ENCODE measurements around the gene CCDC152. TPM values are rescaled to one million over a fixed set of nuclear protein-coding genes. Genes with fewer than 3 reads are reported as not detected.
"Not testable (repeated sequence)": the region's sequence is repeated elsewhere in the genome, so short reads cannot be mapped to it uniquely, and the experiment has no call there.

CCDC152 gene
- total RNA-seq, 1 experiment from 2014 or later = not detected

DNA sequence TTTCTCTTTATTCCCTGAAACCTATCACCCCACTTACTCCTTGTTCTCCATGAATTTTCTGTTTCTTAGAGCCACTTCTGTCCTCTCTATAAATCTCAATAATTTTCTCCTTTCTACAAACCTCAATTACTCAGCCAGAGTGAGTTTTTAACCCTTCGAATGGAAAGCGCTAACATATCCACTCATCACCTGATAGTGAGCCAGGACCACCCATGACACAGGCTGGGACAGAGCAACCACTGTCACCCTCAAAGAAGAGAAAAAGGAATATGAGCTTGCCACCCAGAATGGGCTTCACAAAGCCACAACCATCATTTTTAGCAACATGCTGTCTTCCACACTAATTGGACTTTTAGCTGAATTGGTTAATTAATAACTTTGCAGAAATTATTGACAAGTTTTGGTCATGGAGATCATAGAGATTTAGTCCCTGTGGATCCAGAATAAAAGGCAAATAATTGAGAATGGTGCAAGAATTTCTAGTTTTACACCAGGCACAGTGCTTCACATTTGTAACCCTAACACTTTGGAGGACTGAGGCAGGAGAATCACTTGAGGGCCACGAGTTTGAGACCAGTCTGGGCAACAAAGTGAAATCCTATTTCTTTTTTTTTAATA is 87.2 kb downstream of the CCDC152 start:
- Histone ChIP-seq H3K9me2 (replicated peaks; ENCODE audit: low read length) (no peaks in the 10 kb centered on the region), H2AFZ (ENCODE audit: low read length) (no peak overlapping the region), H3K9ac (ENCODE audit: low read length) (no peak overlapping the region), H3K4me3 (ENCODE audit: low read length) (no peak overlapping the region), H3K4me2 (ENCODE audit: low read length) (no peak overlapping the region), H3K79me2 (ENCODE audit: low read length) (no peaks in the 10 kb centered on the region), H3K36me3 (ENCODE audit: low read depth, low read length) (no peaks in the 10 kb centered on the region), H3K27ac (ENCODE audit: low read length) (no peak overlapping the region), H3K4me1 (ENCODE audit: insufficient read depth, low read length) (no peaks in the 10 kb centered on the region), H3K9me3 (ENCODE audit: low read length) (no peaks in the 10 kb centered on the region), H3F3A (ENCODE audit: low read length, unreplicated experiment) (no peaks in the 10 kb centered on the region), H4K20me1 (ENCODE audit: low read length) (no peaks in the 10 kb centered on the region), H3K27me3 (ENCODE audit: low read length) (no peaks in the 10 kb centered on the region)
- BruUV-seq (replicated peaks) = no TSS peak
- TF ChIP-seq, protein P1, sequence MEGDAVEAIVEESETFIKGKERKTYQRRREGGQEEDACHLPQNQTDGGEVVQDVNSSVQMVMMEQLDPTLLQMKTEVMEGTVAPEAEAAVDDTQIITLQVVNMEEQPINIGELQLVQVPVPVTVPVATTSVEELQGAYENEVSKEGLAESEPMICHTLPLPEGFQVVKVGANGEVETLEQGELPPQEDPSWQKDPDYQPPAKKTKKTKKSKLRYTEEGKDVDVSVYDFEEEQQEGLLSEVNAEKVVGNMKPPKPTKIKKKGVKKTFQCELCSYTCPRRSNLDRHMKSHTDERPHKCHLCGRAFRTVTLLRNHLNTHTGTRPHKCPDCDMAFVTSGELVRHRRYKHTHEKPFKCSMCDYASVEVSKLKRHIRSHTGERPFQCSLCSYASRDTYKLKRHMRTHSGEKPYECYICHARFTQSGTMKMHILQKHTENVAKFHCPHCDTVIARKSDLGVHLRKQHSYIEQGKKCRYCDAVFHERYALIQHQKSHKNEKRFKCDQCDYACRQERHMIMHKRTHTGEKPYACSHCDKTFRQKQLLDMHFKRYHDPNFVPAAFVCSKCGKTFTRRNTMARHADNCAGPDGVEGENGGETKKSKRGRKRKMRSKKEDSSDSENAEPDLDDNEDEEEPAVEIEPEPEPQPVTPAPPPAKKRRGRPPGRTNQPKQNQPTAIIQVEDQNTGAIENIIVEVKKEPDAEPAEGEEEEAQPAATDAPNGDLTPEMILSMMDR (conservative IDR thresholded peaks at IDR 0.05; ENCODE audit: low read depth, low read length) = no peak
- no peak for TF ChIP-seq EZH2 (IDR thresholded peaks at IDR 0.05; ENCODE audit: low read length, unreplicated experiment)
- TF ChIP-seq EZH2phosphoT487 (IDR thresholded peaks at IDR 0.05; ENCODE audit: borderline replicate concordance, low read length) = no peak
- CTCF ChIA-PET = no interaction called here
- POLR2A ChIA-PET (ENCODE audit: unreplicated experiment) = no interaction called here
- intact Hi-C loops (cut with micrococcal nuclease) = no loop called here
- ATAC-seq (no peak), DNase-seq (no peak)

DNA sequence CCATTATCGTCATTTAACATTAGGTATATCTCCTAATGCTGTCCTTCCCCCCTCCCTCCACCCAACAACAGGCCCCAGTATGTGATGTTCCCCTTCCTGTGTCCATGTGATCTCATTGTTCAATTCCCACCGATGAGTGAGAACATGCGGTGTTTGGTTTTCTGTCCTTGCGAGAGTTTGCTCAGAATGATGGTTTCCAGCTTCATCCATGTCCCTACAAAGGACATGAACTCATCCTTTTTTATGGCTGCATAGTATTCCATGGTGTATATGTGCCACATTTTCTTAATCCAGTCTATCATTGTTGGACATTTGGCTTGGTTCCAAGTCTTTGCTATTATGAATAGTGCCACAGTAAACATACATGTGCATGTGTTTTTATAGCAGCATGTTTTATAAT is 87.8 kb downstream of the CCDC152 start:
- H3K9me2 ChIP-seq (replicated peaks; ENCODE audit: low read length); H4K20me1 ChIP-seq (ENCODE audit: low read length); H3K9me3 ChIP-seq (ENCODE audit: low read length); H3K36me3 ChIP-seq (ENCODE audit: low read depth, low read length); H3K4me1 ChIP-seq (ENCODE audit: insufficient read depth, low read length); H3K27me3 ChIP-seq (ENCODE audit: low read length); POLR2A ChIA-PET (ENCODE audit: unreplicated experiment); H3K27ac ChIP-seq (ENCODE audit: low read length); H3F3A ChIP-seq (ENCODE audit: low read length, unreplicated experiment); ATAC-seq; BruUV-seq (replicated peaks); H3K79me2 ChIP-seq (ENCODE audit: low read length); H3K4me2 ChIP-seq (ENCODE audit: low read length); H2AFZ ChIP-seq (ENCODE audit: low read length); H3K4me3 ChIP-seq (ENCODE audit: low read length); DNase-seq; CTCF ChIA-PET; intact Hi-C loops (cut with micrococcal nuclease); H3K9ac ChIP-seq (ENCODE audit: low read length): not testable (repeated sequence)

DNA sequence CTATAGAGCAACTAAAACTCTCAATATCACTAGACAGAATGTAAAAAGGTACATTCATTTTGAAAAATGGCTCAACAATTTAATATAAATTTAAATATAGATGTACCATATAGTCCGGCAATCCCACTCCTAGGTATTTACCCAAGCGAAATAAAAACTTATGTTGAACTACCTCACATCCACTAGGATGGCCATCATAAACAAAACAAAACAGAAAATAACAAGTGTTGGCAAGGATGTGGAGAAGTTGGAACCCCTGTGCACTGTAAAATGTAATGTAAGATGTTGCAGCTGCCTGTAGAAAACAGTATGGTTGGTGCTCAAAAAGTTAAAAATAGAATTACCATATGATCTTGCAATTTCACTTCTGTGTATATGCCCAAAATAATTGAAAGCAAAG is 91.9 kb downstream of the CCDC152 start:
- no TSS peak for BruUV-seq (replicated peaks)
- H3F3A ChIP-seq (ENCODE audit: low read length, unreplicated experiment) = no peaks in the 10 kb centered on the region
- intact Hi-C loops (cut with micrococcal nuclease) = no loop called here
- H3K4me3 ChIP-seq (ENCODE audit: low read length) = no peak overlapping the region
- H3K4me2 ChIP-seq (ENCODE audit: low read length) = no peak overlapping the region
- no peak overlapping the region for H2AFZ ChIP-seq (ENCODE audit: low read length)
- H3K27me3 ChIP-seq (ENCODE audit: low read length) = no peaks in the 10 kb centered on the region
- H3K27ac ChIP-seq (ENCODE audit: low read length) = no peak overlapping the region
- ChIA-PET POLR2A (ENCODE audit: unreplicated experiment) (no interaction called here), CTCF (no interaction called here)
- H3K9me3 ChIP-seq (ENCODE audit: low read length) = no peaks in the 10 kb centered on the region
- DNase-seq (no peak), ATAC-seq (no peak)
- no peaks in the 10 kb centered on the region for H3K9me2 ChIP-seq (replicated peaks; ENCODE audit: low read length)
- TF ChIP-seq EZH2 (IDR thresholded peaks at IDR 0.05; ENCODE audit: low read length, unreplicated experiment) (no peak), EZH2phosphoT487 (IDR thresholded peaks at IDR 0.05; ENCODE audit: borderline replicate concordance, low read length) (no peak)
- TF ChIP-seq, protein P1 (conservative IDR thresholded peaks at IDR 0.05; ENCODE audit: low read depth, low read length) = no peak
- H4K20me1 ChIP-seq (ENCODE audit: low read length) = no peaks in the 10 kb centered on the region
- no peak overlapping the region for H3K9ac ChIP-seq (ENCODE audit: low read length)
- H3K79me2 ChIP-seq (ENCODE audit: low read length) = no peaks in the 10 kb centered on the region
- peaks cover 8% of the 10 kb centered on the region; the same call in 1 of the 2 replicates for H3K4me1 ChIP-seq (ENCODE audit: insufficient read depth, low read length)
- no peaks in the 10 kb centered on the region for H3K36me3 ChIP-seq (ENCODE audit: low read depth, low read length)
